Testis (tissue), 2 donors: ENCODE data around the gene ZNF644.

Source experiments
- CTCF ChIP-seq, 3 experiments: fragments of 450-650 bp in 2 of 3; fragments of 200-600 bp in 1 of 3; sonication (generic) in 1 of 3; IDR thresholded peaks; one replicate each; pipeline ENCODE4 v1.5.1; 2016 to 2019; ENCODE audit warnings: antibody characterized with exemption in 3 of 3, mild to moderate bottlenecking in 2 of 3, moderate library complexity in 1 of 3
- POLR2A ChIP-seq: fragments of 450-650 bp; IDR thresholded peaks from one replicate; pipeline ENCODE4 v1.6.1; 2017; ENCODE audit warnings: antibody characterized with exemption, mild to moderate bottlenecking, moderate library complexity

DNA sequence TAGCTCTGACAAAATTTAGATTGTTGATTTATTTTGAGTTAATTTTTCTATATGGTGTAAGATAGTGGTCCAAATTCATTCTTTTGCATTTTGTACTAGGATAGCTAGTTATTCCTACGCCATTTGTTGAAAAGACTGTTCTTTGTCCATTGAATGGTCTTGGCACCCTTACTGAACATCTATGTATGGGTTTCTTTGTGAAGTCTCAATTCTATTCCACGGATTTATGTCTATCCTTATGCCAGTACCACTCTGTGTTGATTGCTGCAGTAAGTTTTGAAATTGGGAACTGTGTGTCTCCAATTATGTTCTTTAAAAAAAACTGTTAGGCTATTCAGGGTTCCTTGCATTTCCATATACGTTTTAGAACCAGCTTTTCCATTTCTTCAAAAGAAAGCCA is 145.7 kb downstream of the ZNF644 start:
- TF ChIP-seq CTCF (IDR thresholded peaks at IDR 0.05), result no peak
- no peak for TF ChIP-seq POLR2A
